Measurements from ENCODE around the gene ADAR.
A peak's percentile ranks its signal among the peaks of the same experiment; 100 is the strongest.
"Not testable (repeated sequence)": the region's sequence is repeated elsewhere in the genome, so short reads cannot be mapped to it uniquely, and the experiment has no call there.

ADAR gene

DNA sequence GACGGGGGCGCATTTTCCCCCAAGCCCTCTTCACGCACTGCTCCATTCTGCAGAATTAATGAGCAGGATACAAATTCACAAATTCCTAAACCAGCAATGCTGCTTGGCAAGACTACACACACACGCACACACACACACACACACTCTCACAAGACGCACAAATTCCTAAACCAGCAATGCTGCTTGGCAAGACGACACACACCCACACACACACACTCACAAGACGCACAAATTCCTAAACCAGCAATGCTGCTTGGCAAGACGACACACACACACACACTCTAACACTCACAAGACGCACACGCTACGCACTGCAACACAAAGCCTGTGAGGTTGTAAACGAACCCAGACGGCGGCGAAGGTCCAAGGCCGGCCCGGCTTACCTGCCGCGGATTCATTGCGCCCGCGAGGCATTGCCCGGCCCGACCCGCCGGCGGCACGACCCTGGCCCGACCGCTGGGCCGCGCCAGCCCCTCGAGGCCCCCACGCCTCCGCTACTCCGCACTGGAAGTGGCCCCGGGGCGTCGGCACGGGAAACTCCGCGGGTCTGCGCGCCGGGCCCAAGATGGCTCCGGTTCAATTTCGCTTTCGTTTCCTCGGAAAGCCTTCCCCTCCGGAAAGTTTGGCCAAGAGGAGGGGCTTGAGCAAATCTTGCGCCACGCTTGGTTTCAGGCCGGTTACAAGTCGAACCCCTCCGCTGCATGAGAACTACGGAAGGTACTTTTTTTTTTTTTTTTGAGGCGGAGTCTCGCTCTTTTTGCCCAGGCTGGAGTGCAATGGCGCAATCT is at the start of gene ADAR:
Gene ADAR, minus strand, starts transcription at position 578 of the 788 bp plus-strand sequence. Its CDS starts 180 bp downstream, at position 398.
- peak; percentile 92 for DNase-seq

- no peak for DNase-seq
Measured at GRCh38 chr1:154657556-154657955, 49.6 kb upstream of the ADAR start.

DNA sequence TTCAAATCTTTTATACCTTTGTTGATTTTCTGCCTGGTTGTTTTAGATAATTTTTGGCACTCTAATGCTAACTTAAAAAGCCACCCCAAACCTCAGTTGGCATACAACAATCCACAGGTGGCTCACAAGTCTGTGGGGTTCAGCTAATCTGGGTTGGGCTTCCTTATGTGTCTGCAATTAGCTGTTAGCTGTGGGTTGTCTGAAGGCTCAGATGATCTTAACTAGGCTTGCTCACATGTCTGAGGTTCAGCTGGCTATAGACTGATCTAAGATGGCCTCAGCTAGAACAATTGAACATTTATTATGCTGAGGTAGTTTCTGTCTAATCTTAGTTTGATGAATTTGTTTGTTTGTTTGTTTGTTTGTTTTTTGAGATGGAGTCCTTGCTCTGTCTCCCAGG is 44.9 kb upstream of the ADAR start:
- no peak for DNase-seq

- not testable (repeated sequence) for DNase-seq
Measured at GRCh38 chr1:154644724-154645123, 36.7 kb upstream of the ADAR start.

GRCh38 chr1:154641534-154641933 is 33.5 kb upstream of the ADAR start:
- DNase-seq: no peak

- DNase-seq: no peak
Measured at GRCh38 chr1:154639876-154640275, 31.9 kb upstream of the ADAR start.

GRCh38 chr1:154635171-154635570 is 27.2 kb upstream of the ADAR start:
- DNase-seq: no peak

DNA sequence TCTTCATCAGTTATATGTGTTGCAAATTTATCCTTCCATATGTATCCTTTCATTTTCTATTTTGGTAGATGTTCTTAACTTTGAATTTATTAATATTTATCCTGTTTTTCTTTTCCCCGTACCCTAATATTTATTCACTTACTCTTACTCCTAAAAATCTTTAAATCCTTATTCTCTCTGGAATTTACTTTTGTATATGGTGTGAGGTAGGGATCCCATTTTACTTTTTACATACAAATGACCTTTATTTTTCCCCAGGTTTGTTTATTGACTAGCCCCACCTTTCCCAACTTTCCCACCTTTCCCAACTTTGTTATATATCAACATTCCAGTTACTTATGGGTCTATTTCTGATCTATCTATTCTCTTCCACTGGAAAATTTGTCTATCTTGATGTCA is 21.7 kb upstream of the ADAR start:
- no peak for DNase-seq

DNA sequence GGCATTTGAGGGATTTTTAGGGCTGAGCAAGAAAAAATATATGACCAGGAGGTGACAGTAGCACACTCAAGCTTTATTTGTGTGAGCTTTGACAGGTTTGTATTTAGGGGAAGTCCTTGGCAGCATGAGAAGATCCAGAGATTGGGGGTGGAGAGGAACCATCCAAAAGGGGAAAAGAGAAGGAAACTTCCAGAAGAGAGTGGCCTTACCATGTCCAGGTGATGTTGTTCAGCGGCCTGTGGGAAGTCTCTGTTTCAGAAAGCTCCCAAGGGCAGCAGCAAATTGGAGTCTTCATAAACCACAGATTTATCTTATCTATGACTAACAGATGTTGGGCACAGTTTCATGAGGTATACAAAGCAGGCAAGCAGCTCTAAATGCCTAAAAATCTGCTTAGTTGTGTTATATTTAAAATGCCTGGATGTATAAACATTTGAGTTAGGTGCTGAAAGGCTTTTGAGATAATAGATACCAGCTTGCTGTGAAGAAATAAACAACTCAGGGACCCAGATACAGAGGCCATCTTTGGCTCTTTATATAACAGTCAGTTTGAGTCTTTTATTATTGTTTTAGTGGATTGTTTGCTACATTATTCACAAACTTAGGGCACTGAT is 21.2 kb upstream of the ADAR start:
- no peak for DNase-seq

DNA sequence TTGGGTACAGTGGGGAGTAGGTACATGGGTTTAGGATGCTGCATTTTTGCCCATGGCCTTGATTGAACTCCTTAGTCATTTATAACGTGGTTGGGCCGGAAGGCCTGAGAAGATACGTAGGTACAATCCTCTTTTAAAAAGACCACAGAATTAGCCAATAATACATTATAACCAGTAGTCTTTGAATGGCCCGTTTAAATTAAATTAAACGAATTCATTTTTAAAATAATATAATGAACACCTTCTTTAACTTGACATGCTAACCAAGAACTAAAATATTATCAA is 20.1 kb upstream of the ADAR start:
- no peak for DNase-seq

GRCh38 chr1:154627257-154628120 is 19.5 kb upstream of the ADAR start:
- DNase-seq: peak; percentile 63

- DNase-seq: no peak
Measured at GRCh38 chr1:154626456-154627256, 18.7 kb upstream of the ADAR start.

GRCh38 chr1:154624746-154625643 is 17.0 kb upstream of the ADAR start:
- DNase-seq: peak; percentile 32

DNA sequence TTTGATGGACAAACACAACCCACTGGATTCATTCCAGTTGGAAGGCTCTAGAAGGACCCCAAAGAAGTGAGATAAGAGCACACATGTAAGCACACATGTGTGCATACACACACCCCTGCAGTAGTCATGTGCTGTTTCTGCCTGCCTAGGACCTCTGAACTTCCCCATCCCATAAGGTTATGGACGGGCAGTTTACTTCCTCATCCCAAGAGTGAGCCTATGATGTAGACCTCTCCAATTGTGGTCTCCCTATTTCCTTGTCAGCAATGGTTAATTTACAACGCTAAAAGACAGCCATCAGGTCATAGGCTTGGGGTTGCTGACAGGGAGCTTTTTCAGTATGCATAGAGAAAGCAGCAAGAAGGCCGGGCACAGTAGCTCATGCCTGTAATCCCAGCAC is 15.4 kb upstream of the ADAR start:
- no peak for DNase-seq

DNA sequence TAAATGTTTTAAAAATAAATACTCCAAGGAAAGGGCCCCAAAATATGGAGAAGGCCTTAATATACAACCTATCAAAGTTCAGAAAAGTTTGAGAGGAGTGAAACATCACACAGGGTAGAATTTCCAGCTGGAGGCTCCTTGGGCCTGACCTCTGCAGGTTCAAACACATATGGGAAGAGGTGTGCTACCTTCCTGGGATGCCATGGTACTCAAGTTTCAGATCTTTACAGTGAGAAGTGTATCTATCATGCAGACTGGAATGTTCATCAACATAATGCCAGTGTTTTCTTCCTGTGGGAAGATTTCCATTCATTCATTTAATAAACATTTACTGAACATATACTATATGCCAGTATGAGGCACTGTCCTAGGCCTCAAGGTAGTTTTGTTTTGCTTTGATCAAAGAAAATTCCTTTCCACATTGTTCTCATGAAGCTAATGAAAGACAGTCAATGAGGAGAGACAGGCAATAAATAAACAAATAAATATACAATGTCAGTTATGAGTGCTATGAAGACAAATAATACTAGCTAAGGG is 14.6 kb upstream of the ADAR start:
- DNase-seq: no peak

GRCh38 chr1:154621875-154622274 is 13.9 kb upstream of the ADAR start:
- DNase-seq: no peak

DNA sequence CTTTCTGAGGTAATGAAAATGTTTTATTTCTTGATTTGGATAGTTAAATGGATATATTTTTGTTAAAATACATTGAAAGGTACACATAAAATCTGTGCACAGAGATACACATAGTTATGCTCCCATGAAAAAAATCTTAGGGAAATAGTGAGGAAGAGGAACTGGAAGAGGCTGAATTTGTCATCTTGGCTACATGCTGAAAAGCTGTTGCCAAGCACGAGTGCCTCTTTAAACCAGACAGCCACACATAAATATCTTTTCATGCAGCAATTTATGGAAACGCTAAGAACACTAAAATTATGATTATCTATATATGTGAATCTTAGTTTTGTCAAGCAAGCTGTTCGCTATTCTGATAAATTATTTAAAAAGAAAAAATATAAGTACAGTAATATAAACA is 12.8 kb upstream of the ADAR start:
- DNase-seq: no peak

DNA sequence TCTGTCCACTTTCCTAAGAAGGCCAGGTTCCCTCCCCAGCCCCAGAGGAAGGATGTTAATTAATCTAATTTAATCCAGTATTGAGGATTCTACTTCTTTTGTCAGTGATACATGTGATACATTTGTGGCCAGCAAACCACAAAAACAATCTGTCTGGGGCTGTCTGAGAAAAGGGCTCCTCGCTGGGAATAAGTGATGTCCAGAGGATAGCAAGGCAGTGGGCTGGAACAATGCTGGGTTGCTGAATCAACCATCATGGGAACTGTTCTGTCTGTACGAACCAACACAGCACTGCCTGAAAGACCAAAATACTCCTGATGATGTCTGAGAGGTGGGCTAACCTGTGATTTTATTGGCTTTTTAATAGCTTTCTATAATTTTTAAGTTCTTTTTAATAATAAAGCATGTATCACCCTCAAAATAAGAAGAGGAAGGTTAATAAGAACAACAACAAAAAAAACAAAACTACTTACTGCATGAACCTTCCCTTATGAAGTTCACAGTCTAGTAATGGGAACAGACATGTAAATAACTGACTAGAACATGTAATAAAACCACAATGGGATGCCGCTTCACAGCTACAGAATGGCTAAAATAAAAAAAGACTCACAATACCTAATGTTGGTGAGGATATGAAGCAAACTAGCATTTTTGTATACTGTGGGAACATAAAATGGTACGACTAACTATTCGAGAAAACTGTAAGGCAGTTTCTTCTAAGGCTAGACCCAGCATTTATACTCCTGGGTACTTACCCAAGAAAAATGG is 11.4 kb upstream of the ADAR start:
- no peak for DNase-seq

- DNase-seq: no peak
Measured at GRCh38 chr1:154616659-154617345, 8.8 kb upstream of the ADAR start.

GRCh38 chr1:154615411-154615810 is 7.4 kb upstream of the ADAR start:
- no peak for DNase-seq

Data from amniotic stem cell (primary cell).